Pancreas (tissue), 10 donors: ENCODE results near the gene CALCOCO2. TPM values are rescaled to one million over a fixed set of nuclear protein-coding genes. Genes with fewer than 3 reads are reported as not detected.

Experiments
- ATAC-seq, 4 donors: fragments of 200-7000 bp; cut with Tn5 transposase; one replicate each; pipeline versions ENCODE4 v1.8.0 to v1.9.1; 2020; ENCODE audit warnings: mild to moderate bottlenecking in 4 of 4, moderate library complexity in 4 of 4
- DNase-seq, 6 donors: peaks; one replicate each; pipeline ENCODE4 v3.0.0-alpha.2; 2020
- FAIRE-seq: peaks from 2 replicates; lab custom pipeline; 2012; peaks lifted over from hg19 to GRCh38; lab: Jason Lieb, UNC
- H3K27ac ChIP-seq, 4 donors: fragments of 200-600 bp; sonication (generic); 1 replicate in 3 of 4; 2 replicates in 1 of 4; pipeline versions ENCODE4 v1.5.0 to v1.8.0; 2020
- H3K27me3 ChIP-seq, 4 donors: fragments of 200-600 bp; one replicate each; pipeline ENCODE4 v1.8.0; 2021
- H3K36me3 ChIP-seq, 3 donors: fragments of 200-600 bp; sonication (generic) in 1 of 3; one replicate each; pipeline versions ENCODE4 v1.5.0 to v1.8.0; 2020 to 2021
- H3K4me1 ChIP-seq, 3 donors: fragments of 200-600 bp; one replicate each; pipeline ENCODE4 v1.8.0; 2021
- H3K4me3 ChIP-seq, 4 donors: fragments of 200-600 bp; sonication (generic) in 2 of 4; one replicate each; pipeline versions ENCODE4 v1.5.0 to v1.8.0; 2020 to 2021
- H3K9me3 ChIP-seq, 4 donors: fragments of 200-600 bp; one replicate each; pipeline ENCODE4 v1.8.0; 2021
- CTCF ChIP-seq, 4 donors: fragments of 200-600 bp; sonication (generic) in 3 of 4; IDR thresholded peaks; one replicate each; pipeline versions ENCODE4 v1.5.0 to v1.8.0; 2021; ENCODE audit warnings: antibody characterized with exemption in 4 of 4
- WGBS, 2 donors: extraction: QIAGEN DNeasy Blood & Tissue Kit; methylation state at CpG; one replicate each; pipeline ENCODE4 v1.1.7; 2013; 5-methylcytosine and 5-hydroxymethylcytosine counted together
- intact Hi-C, 3 donors: fragments of 100-400 bp; cut with DNase I; formaldehyde crosslinking; loops; one replicate each; pipeline versions ENCODE4 v1.11.1 to v1.14.2; 2022
- polyA plus RNA-seq, 2 donors: library from polyadenylated mRNA; stranded (reverse); fragments of 200-250 nt; gene quantifications; one replicate each; pipeline ENCODE4 v1.2.3, GENCODE V29; 2013
- total RNA-seq, 6 donors: library from RNA; stranded (reverse); fragmentation: NEBNext Ultra II Directional in 4 of 6; extraction: Animal tissue kit (Norgen Biotek cat#: 25700) in 4 of 6; gene quantifications; one replicate each; pipeline versions ENCODE4 v1.2.1 to v1.2.4, GENCODE V29; 2021 to 2023
- donor health status: healthy with polysubstance abuse.
- donor health status: DM: no; HTN: no; CAD: no; lungs with moderate emphysema.
- donor health status: DM: no; HTN: no; CAD: no.
- donor health status: control.
- donor health status: control.
- donor health status: Bipolar disorder and iron deficiency.
- donor health status: DM: yes; HTN: yes; CAD: no.
- donor health status: DM: no; HTN: no; CAD: no.
- donor health status: DM: no; HTN: no; CAD: no.
- donor health status: DM: yes; HTN: yes; CAD: no.

CALCOCO2 gene
- total and polyA plus RNA-seq, 8 donors = 31.2 to 66.0 (median 57.4) TPM

- peak overlapping the region in 2 of 4 donors; percentile 88 to 90 for H3K27ac ChIP-seq
- no peaks in the 10 kb centered on the region for H3K9me3 ChIP-seq
- ATAC-seq (no peak), FAIRE-seq (no peak), DNase-seq (no peak)
- intact Hi-C loops = no loop called here
- H3K4me3 ChIP-seq = peak overlapping the region in 2 of 4 donors; percentile 78 to 91
- no peak for TF ChIP-seq CTCF (IDR thresholded peaks at IDR 0.05)
- no peaks in the 10 kb centered on the region for H3K27me3 ChIP-seq
- H3K36me3 ChIP-seq = no peaks in the 10 kb centered on the region
- 41 to 45% methylated on average over 4 of the region's 4 CpGs for WGBS, 2 donors
- H3K4me1 ChIP-seq = peaks cover 3 to 25% (median 7%) of the 10 kb centered on the region in 3 donors
Measured at GRCh38 chr17:48909783-48910182, 78.9 kb downstream of the CALCOCO2 start.

- H3K36me3 ChIP-seq = no peaks in the 10 kb centered on the region
- intact Hi-C loops = no loop called here
- no peaks in the 10 kb centered on the region for H3K9me3 ChIP-seq
- 25 to 29% methylated on average over 2 of the region's 2 CpGs for WGBS, 2 donors
- H3K4me3 ChIP-seq = peak overlapping the region in 1 of 4 donors; percentile 78
- TF ChIP-seq CTCF (IDR thresholded peaks at IDR 0.05) = no peak
- ATAC-seq (no peak), DNase-seq (no peak), FAIRE-seq (no peak)
- no peaks in the 10 kb centered on the region for H3K27me3 ChIP-seq
- peaks cover 3 to 29% (median 7%) of the 10 kb centered on the region in 3 donors for H3K4me1 ChIP-seq
- peak overlapping the region in 2 of 4 donors; percentile 88 to 90 for H3K27ac ChIP-seq
Measured at GRCh38 chr17:48910370-48910769, 79.5 kb downstream of the CALCOCO2 start.

GRCh38 chr17:48912476-48912875 lies 81.6 kb downstream of the CALCOCO2 start:
- Histone ChIP-seq H3K27ac (no peak overlapping the region), H3K4me3 (no peak overlapping the region), H3K9me3 (no peaks in the 10 kb centered on the region), H3K27me3 (no peaks in the 10 kb centered on the region), H3K4me1 (peaks cover 3 to 32% (median 7%) of the 10 kb centered on the region in 3 donors), H3K36me3 (peaks cover 0 to 11% (median 4%) of the 10 kb centered on the region in 3 donors)
- no peak for FAIRE-seq
- intact Hi-C loops = no loop called here
- 95 to 96% methylated on average over 2 of the region's 2 CpGs for WGBS, 2 donors
- ATAC-seq = no peak
- DNase-seq = no peak
- TF ChIP-seq CTCF (IDR thresholded peaks at IDR 0.05) = no peak

Other genes with a start within 250 kb of the CALCOCO2 start
- 1 to 10 TPM; 1.1 to 5.6 (median 1.6) TPM for gene HOXB3, start 240.8 kb upstream of the CALCOCO2 start, total RNA-seq
- 1 to 10 TPM; 3.3 to 5.6 TPM for gene HOXB3, start 240.8 kb upstream of the CALCOCO2 start, polyA plus RNA-seq
- under 1 TPM; 0.19 to 0.90 (median 0.26) TPM for gene HOXB5, start 237.3 kb upstream of the CALCOCO2 start, total RNA-seq
- 1 to 10 TPM in 1 of 2 donors, under 1 TPM in 1; 0.80 to 1.0 TPM for gene HOXB5, start 237.3 kb upstream of the CALCOCO2 start, polyA plus RNA-seq
- gene HOXB6, start 226.0 kb upstream of the CALCOCO2 start, total RNA-seq = 1 to 10 TPM in 1 of 6 donors, under 1 TPM in 5; 0.12 to 1.2 (median 0.42) TPM
- gene HOXB6, start 226.0 kb upstream of the CALCOCO2 start, polyA plus RNA-seq = 1 to 10 TPM; 1.8 TPM
- gene HOXB7, start 220.0 kb upstream of the CALCOCO2 start, total RNA-seq = under 1 TPM in 4 of 6 donors, not detected in 2; 0.35 to 0.94 (median 0.41) TPM
- 1 to 10 TPM; 1.1 to 1.3 TPM for gene HOXB7, start 220.0 kb upstream of the CALCOCO2 start, polyA plus RNA-seq
- gene HOXB8, start 215.7 kb upstream of the CALCOCO2 start, total RNA-seq = under 1 TPM in 1 of 6 donors, not detected in 5; 0.09 TPM
- gene HOXB8, start 215.7 kb upstream of the CALCOCO2 start, polyA plus RNA-seq = under 1 TPM; 0.12 to 0.15 TPM
- gene HOXB9, start 204.7 kb upstream of the CALCOCO2 start, total RNA-seq = under 1 TPM in 1 of 6 donors, not detected in 5; 0.25 TPM
- not detected for gene HOXB9, start 204.7 kb upstream of the CALCOCO2 start, polyA plus RNA-seq
- gene PRAC1, start 108.5 kb upstream of the CALCOCO2 start, total RNA-seq = not detected
- not detected for gene PRAC1, start 108.5 kb upstream of the CALCOCO2 start, polyA plus RNA-seq
- gene PRAC2, start 107.8 kb upstream of the CALCOCO2 start, total RNA-seq = not detected
- gene PRAC2, start 107.8 kb upstream of the CALCOCO2 start, polyA plus RNA-seq = not detected
- under 1 TPM in 1 of 6 donors, not detected in 5; 0.06 TPM for gene HOXB13, start 102.3 kb upstream of the CALCOCO2 start, total RNA-seq
- gene HOXB13, start 102.3 kb upstream of the CALCOCO2 start, polyA plus RNA-seq = not detected
- gene TTLL6, start 13.8 kb upstream of the CALCOCO2 start, total RNA-seq = under 1 TPM; 0.40 to 0.98 (median 0.67) TPM
- gene TTLL6, start 13.8 kb upstream of the CALCOCO2 start, polyA plus RNA-seq = 1 to 10 TPM; 1.9 to 6.0 TPM
- gene ATP5MC1, start 61.8 kb downstream of the CALCOCO2 start, total RNA-seq = 10 to 100 TPM; 13.1 to 38.2 (median 32.3) TPM
- 100 to 1,000 TPM in 1 of 2 donors, 10 to 100 TPM in 1; 81.8 to 113 TPM for gene ATP5MC1, start 61.8 kb downstream of the CALCOCO2 start, polyA plus RNA-seq
- 10 to 100 TPM; 20.1 to 52.5 (median 23.7) TPM for gene UBE2Z, start 77.4 kb downstream of the CALCOCO2 start, total RNA-seq
- 10 to 100 TPM; 22.0 to 32.5 TPM for gene UBE2Z, start 77.4 kb downstream of the CALCOCO2 start, polyA plus RNA-seq
- 10 to 100 TPM; 34.9 to 52.2 (median 43.8) TPM for gene SNF8, start 113.8 kb downstream of the CALCOCO2 start, total RNA-seq
- gene SNF8, start 113.8 kb downstream of the CALCOCO2 start, polyA plus RNA-seq = 10 to 100 TPM; 70.2 to 78.6 TPM
- gene GIP, start 137.6 kb downstream of the CALCOCO2 start, total RNA-seq = not detected
- gene GIP, start 137.6 kb downstream of the CALCOCO2 start, polyA plus RNA-seq = not detected
- gene IGF2BP1, start 166.3 kb downstream of the CALCOCO2 start, total RNA-seq = 1 to 10 TPM in 1 of 6 donors, not detected in 5; 1.0 TPM
- gene IGF2BP1, start 166.3 kb downstream of the CALCOCO2 start, polyA plus RNA-seq = under 1 TPM in 1 of 2 donors, not detected in 1; under 0.01 TPM